Activated effector memory CD4-positive, alpha-beta T cell treated with Interleukin-2 at 50 U/mL for 16 hours (primary cell): Measurements from ENCODE around the gene SFR1.
"Not testable (repeated sequence)": the region's sequence is repeated elsewhere in the genome, so short reads cannot be mapped to it uniquely, and the experiment has no call there.

Experiments used
- DNase-seq: peaks from one replicate; pipeline ENCODE4 v3.0.0-alpha.2; 2020

Gene SFR1

GRCh38 chr10:104109908-104110662, 11.9 kb upstream of the SFR1 start:
- no peak for DNase-seq

- DNase-seq = no peak
Observed at GRCh38 chr10:104113376-104113956, 8.5 kb upstream of the SFR1 start.

DNA sequence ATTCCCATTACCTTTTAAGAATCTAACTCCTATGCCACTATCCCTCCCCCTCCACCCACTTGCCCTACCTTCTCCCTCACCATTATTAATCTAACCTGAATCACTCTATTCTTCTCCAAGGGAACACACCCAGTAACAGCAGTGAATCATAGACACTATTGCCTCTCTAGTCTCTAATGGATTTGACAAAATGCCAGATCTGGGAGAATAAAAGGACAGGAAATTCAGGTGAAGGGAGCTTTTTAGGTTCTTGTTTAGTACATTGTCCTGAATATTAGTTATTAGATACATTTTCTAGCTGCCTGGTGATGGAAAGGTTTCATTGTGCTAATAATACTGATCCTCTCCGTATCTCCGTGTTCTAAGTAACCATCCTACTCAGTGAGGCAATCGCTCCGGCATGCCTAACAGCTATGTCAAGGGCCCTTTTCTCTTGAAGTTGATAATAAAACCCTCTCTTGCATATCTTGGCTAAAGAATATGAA, 4.1 kb upstream of the SFR1 start:
- no peak for DNase-seq

- DNase-seq = no peak
Observed at GRCh38 chr10:104119996-104120395, 2.0 kb upstream of the SFR1 start.

DNA sequence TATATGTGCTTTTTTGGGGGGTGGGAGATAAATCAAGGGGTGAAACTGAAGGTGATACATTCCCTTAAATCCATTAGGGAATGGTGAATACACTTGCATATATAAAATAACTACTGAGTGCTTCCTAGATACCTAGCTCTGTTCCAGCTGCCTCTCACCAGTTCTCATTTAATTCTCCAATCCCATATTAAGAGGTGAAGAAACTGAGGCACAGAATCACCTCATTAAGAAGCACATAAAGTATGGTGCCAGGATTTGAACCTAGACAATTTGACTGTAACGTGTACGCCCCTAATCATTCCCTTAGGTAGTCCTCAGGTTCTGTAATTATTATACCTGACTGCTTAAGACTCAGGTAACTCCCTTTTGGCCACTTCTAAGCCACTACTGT, 1.5 kb upstream of the SFR1 start:
- no peak for DNase-seq

DNA sequence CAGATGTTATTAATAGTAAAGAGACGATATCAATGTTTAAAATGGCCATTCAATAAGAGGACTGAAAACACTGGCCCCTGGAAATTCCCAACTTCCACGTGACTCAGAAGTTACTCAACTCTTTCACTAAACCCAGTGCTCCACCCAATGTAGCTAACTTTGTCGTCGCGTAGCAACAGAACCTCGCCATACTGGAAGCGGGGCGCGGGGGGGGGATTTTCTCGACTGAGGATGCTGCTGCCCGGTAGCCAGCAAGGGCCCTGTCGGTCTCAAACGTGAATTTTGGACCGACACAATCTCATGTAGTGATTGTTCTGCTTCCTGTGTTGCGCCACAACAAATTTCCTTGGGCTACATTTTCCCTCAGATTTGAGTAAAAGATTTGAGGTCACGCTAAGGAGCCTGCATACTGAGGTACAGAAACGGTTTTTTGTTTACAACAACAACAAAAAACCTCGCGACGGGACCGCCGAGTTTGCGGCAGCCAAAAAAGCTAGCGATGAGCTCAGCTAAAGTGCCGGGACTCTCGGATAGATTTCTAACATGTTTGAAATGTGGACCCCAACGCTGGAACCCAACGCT, 977 bp upstream of the SFR1 start:
- peak; percentile 76 for DNase-seq

GRCh38 chr10:104122225-104123107, 495 bp downstream of the SFR1 start:
- no peak for DNase-seq

DNA sequence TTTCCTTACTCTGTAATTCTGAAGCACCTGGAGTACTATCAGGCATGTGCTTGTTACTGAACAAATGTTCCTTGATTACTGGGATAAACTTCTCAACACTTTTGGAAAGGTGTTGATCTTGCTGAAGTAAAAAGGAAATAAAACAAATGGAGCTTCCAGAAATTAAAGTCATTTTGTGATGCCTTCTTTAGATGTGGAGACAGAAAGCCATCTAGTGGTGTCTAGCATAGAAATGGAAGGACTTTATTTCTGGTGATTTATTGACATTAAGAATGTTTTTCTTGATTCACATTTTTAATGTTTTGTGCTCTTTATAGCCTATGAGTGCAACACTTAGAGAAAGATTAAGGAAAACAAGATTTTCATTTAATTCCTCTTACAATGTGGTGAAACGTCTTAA, 1.4 kb downstream of the SFR1 start:
- DNase-seq = no peak

DNA sequence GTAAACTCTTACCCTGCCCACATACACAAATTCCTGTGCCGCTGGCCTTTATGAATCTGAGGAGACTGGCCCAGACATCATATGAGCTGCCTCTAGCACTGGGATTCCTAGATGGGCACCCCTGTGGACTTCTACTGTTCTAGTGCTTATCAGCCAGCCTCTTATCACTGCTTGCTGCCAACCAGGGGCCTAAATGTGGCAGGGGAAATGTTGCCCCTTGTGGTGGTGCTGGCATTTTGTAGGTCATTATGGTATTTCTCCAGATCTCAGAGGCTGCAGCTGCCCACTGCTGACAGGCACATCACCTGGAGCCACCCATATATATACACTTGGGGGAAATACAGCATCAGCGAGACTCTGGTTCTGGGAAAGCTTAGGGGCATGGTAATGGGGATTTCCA, 5.4 kb downstream of the SFR1 start:
- no peak for DNase-seq

GRCh38 chr10:104128214-104128613, 6.2 kb downstream of the SFR1 start:
- DNase-seq = no peak

- DNase-seq = no peak
Observed at GRCh38 chr10:104130041-104130440, 8.1 kb downstream of the SFR1 start.

GRCh38 chr10:104138131-104138530, 16.2 kb downstream of the SFR1 start:
- no peak for DNase-seq

DNA sequence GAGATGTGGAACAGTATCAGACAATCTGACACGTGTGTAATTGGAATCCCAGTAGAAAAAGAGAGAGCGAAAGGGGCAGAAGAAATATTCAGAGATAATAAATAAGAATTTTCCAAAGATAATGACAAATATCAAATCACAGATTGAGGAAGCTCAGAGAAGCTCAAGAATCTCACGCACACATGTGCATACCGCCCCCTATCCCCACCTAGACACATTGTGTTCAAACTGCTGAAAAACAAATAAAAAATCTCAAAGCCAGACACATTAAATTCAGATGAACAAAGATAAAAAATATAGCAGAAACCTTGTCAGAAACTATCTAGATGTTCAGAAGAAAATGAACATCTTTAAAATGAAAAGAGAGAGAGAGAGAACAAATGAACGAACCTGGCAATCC, 17.2 kb downstream of the SFR1 start:
- no peak for DNase-seq

DNA sequence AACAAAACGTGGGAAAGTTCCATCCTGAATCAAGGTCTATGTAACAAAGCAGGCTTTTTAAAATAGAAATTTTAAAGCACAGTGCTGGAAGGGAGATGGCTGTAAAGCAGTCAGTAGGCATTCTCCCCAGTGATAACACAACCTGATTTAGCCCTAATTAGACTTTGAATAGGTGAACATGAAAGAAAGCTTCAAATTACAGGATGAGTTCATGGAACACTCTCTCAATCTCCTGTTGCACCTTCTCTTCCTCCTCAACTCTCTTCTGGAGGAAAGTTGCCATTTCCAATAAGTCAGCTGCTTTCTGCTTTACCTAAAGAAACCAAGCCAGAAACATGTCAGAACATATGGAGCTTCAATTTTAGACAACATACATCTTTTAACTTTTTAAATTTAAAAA, 20.1 kb downstream of the SFR1 start:
- no peak for DNase-seq

- DNase-seq = no peak
Observed at GRCh38 chr10:104143829-104144228, 21.9 kb downstream of the SFR1 start.

DNA sequence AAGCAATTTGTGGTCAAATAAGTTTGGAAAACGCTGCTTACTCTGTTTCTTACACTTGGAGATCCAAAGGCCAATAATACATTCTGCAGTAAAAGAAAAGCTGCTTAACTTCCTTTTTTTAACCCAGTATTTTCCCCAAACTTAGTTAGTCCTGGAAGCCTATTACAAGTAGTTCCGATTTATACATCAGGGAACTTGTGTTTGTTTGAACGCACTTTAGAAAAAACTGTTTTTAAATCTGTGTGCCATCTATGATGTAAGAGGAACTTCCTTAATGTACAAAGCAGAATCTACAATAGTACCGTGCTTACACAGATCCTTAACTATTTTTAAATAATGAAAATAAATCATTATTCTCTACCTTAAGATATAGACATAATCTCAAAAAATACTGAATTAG, 23.0 kb downstream of the SFR1 start:
- no peak for DNase-seq

DNA sequence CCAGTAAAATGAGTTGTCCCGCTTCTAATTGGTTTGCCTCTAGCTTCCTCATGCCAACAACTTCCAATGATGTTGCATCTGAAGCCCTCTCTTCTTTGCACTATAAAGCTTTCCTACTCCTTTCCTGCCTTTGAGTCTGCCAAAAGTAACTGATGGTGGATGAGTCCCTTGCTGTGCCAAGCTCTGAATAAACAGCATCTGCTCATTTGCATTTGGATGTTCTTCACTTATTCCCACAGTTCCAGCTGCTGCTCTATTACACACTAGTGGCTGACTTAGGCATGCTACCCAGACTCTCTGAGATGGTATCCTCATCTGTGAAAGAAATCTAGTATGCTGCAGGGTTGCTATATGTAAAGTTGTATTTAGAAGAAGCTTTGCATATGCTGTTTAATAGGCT, 24.9 kb downstream of the SFR1 start:
- DNase-seq = no peak

- no peak for DNase-seq
Observed at GRCh38 chr10:104150139-104150538, 28.2 kb downstream of the SFR1 start.

GRCh38 chr10:104151737-104152136, 29.8 kb downstream of the SFR1 start:
- no peak for DNase-seq

- no peak for DNase-seq
Observed at GRCh38 chr10:104155591-104155990, 33.6 kb downstream of the SFR1 start.

DNA sequence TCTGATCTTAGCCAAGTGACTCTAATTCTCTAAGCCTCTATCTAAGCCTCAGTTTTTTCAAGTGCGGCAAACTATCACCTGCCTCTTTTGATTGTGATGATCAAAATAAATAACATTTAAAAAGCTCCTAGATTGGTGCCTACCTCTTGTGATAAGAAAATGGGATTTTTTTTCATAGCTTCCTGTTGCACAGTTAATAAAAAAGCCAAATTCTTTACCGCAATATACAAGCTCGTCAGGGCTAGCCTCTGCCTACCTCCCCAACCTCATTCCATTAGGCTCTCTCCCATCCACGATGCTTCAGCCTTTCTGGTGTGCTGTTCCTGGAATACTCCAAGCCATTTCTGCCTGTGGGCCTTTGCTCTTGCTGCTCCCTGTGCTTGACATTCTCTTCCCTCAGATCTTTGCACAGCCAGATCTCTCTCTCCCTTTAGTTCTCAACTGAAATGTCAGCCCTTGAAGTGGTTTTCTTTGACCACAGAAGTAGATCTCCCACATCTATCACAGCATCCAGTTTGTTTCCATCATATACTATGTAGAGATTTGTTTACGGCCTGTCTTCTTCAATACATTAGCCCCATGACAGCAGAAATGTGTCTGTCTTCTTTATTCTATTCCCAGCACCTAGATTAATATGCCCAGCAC, 48.8 kb downstream of the SFR1 start:
- DNase-seq = peak; percentile 1

- DNase-seq = not testable (repeated sequence)
Observed at GRCh38 chr10:104174136-104174535, 52.2 kb downstream of the SFR1 start.
